Measurements from ENCODE around the gene GPC1. TPM values are rescaled to one million over a fixed set of nuclear protein-coding genes. Genes with fewer than 3 reads are reported as not detected.

The GPC1 gene
- total and polyA plus RNA-seq, 2 donors (not counting 1 experiment from before 2014, with no cell fraction given) = 147 to 218 TPM

- H4K20me1 ChIP-seq (ENCODE audit: control insufficient read depth, extremely low read depth, insufficient read depth, low read length) = peaks cover 3% of the 10 kb centered on the region
- H3K4me2 ChIP-seq (ENCODE audit: extremely low read depth, insufficient read depth, low read length) = no peak overlapping the region
- peaks cover 85% of the 10 kb centered on the region for H3K79me2 ChIP-seq (ENCODE audit: control insufficient read depth, insufficient read depth, low read length)
- no peak overlapping the region for H3K9ac ChIP-seq (ENCODE audit: insufficient read depth, low read length)
- H3K9me3 ChIP-seq (ENCODE audit: control insufficient read depth, insufficient read depth, low read depth, low read length) = no peaks in the 10 kb centered on the region
- H3K4me3 ChIP-seq (replicated peaks in 1 of 4; ENCODE audit: control extremely low read depth in 1 of 4, insufficient read depth in 1 of 4, low read depth in 3 of 4, low read length in 4 of 4) = no peak overlapping the region
- peaks cover 14% of the 10 kb centered on the region for H3K36me3 ChIP-seq (ENCODE audit: control insufficient read depth, insufficient read depth, low read length)
- no peak overlapping the region for H3K27ac ChIP-seq (ENCODE audit: insufficient read depth, low read length)
- peaks cover 6% of the 10 kb centered on the region for H3K4me1 ChIP-seq (ENCODE audit: control insufficient read depth, extremely low read depth, insufficient read depth, low read length)
- H2AFZ ChIP-seq (ENCODE audit: low read length) = no peak overlapping the region
- TF ChIP-seq CTCF (conservative IDR thresholded peaks at IDR 0.05 in 1 of 2, IDR thresholded peaks at IDR 0.05 in 1 of 2; ENCODE audit: low read depth in 1 of 2, low read length in 2 of 2) (no peak), EZH2 (IDR thresholded peaks at IDR 0.05; ENCODE audit: low read length, missing control alignments) (no peak)
- DNase-seq (ENCODE audit: low read depth in 2 of 2) = no peak
- H3K27me3 ChIP-seq (ENCODE audit: control insufficient read depth, insufficient read depth, low read length) = no peaks in the 10 kb centered on the region
These were observed 10.6 kb downstream of the GPC1 start for GRCh38 chr2:240445961-240446663.

- Histone ChIP-seq H3K4me1 (ENCODE audit: control insufficient read depth, extremely low read depth, insufficient read depth, low read length) (peaks cover 9% of the 10 kb centered on the region), H3K9ac (ENCODE audit: insufficient read depth, low read length) (no peak overlapping the region), H3K27me3 (ENCODE audit: control insufficient read depth, insufficient read depth, low read length) (no peaks in the 10 kb centered on the region), H3K4me3 (replicated peaks in 1 of 4; ENCODE audit: control extremely low read depth in 1 of 4, insufficient read depth in 1 of 4, low read depth in 3 of 4, low read length in 4 of 4) (no peak overlapping the region), H2AFZ (ENCODE audit: low read length) (no peak overlapping the region), H3K79me2 (ENCODE audit: control insufficient read depth, insufficient read depth, low read length) (peaks cover 84% of the 10 kb centered on the region), H3K9me3 (ENCODE audit: control insufficient read depth, insufficient read depth, low read depth, low read length) (no peaks in the 10 kb centered on the region), H3K27ac (ENCODE audit: insufficient read depth, low read length) (no peak overlapping the region), H4K20me1 (ENCODE audit: control insufficient read depth, extremely low read depth, insufficient read depth, low read length) (peaks cover 3% of the 10 kb centered on the region), H3K36me3 (ENCODE audit: control insufficient read depth, insufficient read depth, low read length) (peaks cover 13% of the 10 kb centered on the region), H3K4me2 (ENCODE audit: extremely low read depth, insufficient read depth, low read length) (no peak overlapping the region)
- TF ChIP-seq CTCF (conservative IDR thresholded peaks at IDR 0.05 in 1 of 2, IDR thresholded peaks at IDR 0.05 in 1 of 2; ENCODE audit: low read depth in 1 of 2, low read length in 2 of 2) = no peak
- no peak for TF ChIP-seq EZH2 (IDR thresholded peaks at IDR 0.05; ENCODE audit: low read length, missing control alignments)
- no peak for DNase-seq (ENCODE audit: low read depth in 2 of 2)
These were observed 11.3 kb downstream of the GPC1 start for GRCh38 chr2:240446664-240447175.

- no peak overlapping the region for H3K9ac ChIP-seq (ENCODE audit: insufficient read depth, low read length)
- H3K79me2 ChIP-seq (ENCODE audit: control insufficient read depth, insufficient read depth, low read length) = peaks cover 81% of the 10 kb centered on the region
- peaks cover 13% of the 10 kb centered on the region for H3K4me1 ChIP-seq (ENCODE audit: control insufficient read depth, extremely low read depth, insufficient read depth, low read length)
- TF ChIP-seq CTCF (conservative IDR thresholded peaks at IDR 0.05 in 1 of 2, IDR thresholded peaks at IDR 0.05 in 1 of 2; ENCODE audit: low read depth in 1 of 2, low read length in 2 of 2) = no peak
- no peak for TF ChIP-seq EZH2 (IDR thresholded peaks at IDR 0.05; ENCODE audit: low read length, missing control alignments)
- H3K4me3 ChIP-seq (replicated peaks in 1 of 4; ENCODE audit: control extremely low read depth in 1 of 4, insufficient read depth in 1 of 4, low read depth in 3 of 4, low read length in 4 of 4) = no peak overlapping the region
- H3K27ac ChIP-seq (ENCODE audit: insufficient read depth, low read length) = no peak overlapping the region
- H3K9me3 ChIP-seq (ENCODE audit: control insufficient read depth, insufficient read depth, low read depth, low read length) = no peaks in the 10 kb centered on the region
- no peak for DNase-seq (ENCODE audit: low read depth in 2 of 2)
- no peak overlapping the region for H3K4me2 ChIP-seq (ENCODE audit: extremely low read depth, insufficient read depth, low read length)
- H3K27me3 ChIP-seq (ENCODE audit: control insufficient read depth, insufficient read depth, low read length) = no peaks in the 10 kb centered on the region
- peaks cover 3% of the 10 kb centered on the region for H4K20me1 ChIP-seq (ENCODE audit: control insufficient read depth, extremely low read depth, insufficient read depth, low read length)
- no peak overlapping the region for H2AFZ ChIP-seq (ENCODE audit: low read length)
- peaks cover 13% of the 10 kb centered on the region for H3K36me3 ChIP-seq (ENCODE audit: control insufficient read depth, insufficient read depth, low read length)
These were observed 11.9 kb downstream of the GPC1 start for GRCh38 chr2:240447331-240447730.

Data from fibroblast of lung (primary cell).